ENCODE results near the gene CEP162.
"Not testable (repeated sequence)": the region's sequence is repeated elsewhere in the genome, so short reads cannot be mapped to it uniquely, and the experiment has no call there.

Gene CEP162

GRCh38 chr6:84141521-84141920, 85.9 kb downstream of the CEP162 start:
- DNase-seq (ENCODE audit: low read depth) = no peak

- DNase-seq (ENCODE audit: low read depth) = no peak
These were observed 88.1 kb downstream of the CEP162 start for GRCh38 chr6:84139311-84139710.

- no peak for DNase-seq (ENCODE audit: low read depth)
These were observed 89.4 kb downstream of the CEP162 start for GRCh38 chr6:84137989-84138575.

GRCh38 chr6:84137051-84137375, 90.4 kb downstream of the CEP162 start:
- no peak for DNase-seq (ENCODE audit: low read depth)

- no peak for DNase-seq (ENCODE audit: low read depth)
These were observed 90.9 kb downstream of the CEP162 start for GRCh38 chr6:84136364-84137050.

- no peak for DNase-seq (ENCODE audit: low read depth)
These were observed 92.2 kb downstream of the CEP162 start for GRCh38 chr6:84135291-84135690.

- not testable (repeated sequence) for DNase-seq (ENCODE audit: low read depth)
These were observed 94.1 kb downstream of the CEP162 start for GRCh38 chr6:84133385-84133784.

- DNase-seq (ENCODE audit: low read depth) = not testable (repeated sequence)
These were observed 97.9 kb downstream of the CEP162 start for GRCh38 chr6:84129588-84129987.

GRCh38 chr6:84123186-84123585, 104.3 kb downstream of the CEP162 start:
- DNase-seq (ENCODE audit: low read depth) = no peak

GRCh38 chr6:84119277-84119676, 108.2 kb downstream of the CEP162 start:
- DNase-seq (ENCODE audit: low read depth) = no peak

GRCh38 chr6:84118191-84118590, 109.3 kb downstream of the CEP162 start:
- no peak for DNase-seq (ENCODE audit: low read depth)

- not testable (repeated sequence) for DNase-seq (ENCODE audit: low read depth)
These were observed 112.4 kb downstream of the CEP162 start for GRCh38 chr6:84114933-84115594.

GRCh38 chr6:84111351-84111750, 116.1 kb downstream of the CEP162 start:
- DNase-seq (ENCODE audit: low read depth) = not testable (repeated sequence)

GRCh38 chr6:84107495-84107894, 119.9 kb downstream of the CEP162 start:
- DNase-seq (ENCODE audit: low read depth) = no peak

GRCh38 chr6:84105215-84105924, 122.1 kb downstream of the CEP162 start:
- not testable (repeated sequence) for DNase-seq (ENCODE audit: low read depth)

GRCh38 chr6:84103029-84103428, 124.4 kb downstream of the CEP162 start:
- no peak for DNase-seq (ENCODE audit: low read depth)

- DNase-seq (ENCODE audit: low read depth) = no peak
These were observed 132.3 kb downstream of the CEP162 start for GRCh38 chr6:84095156-84095555.

GRCh38 chr6:84093441-84094435, 133.7 kb downstream of the CEP162 start:
- no peak for DNase-seq (ENCODE audit: low read depth)

- no peak for DNase-seq (ENCODE audit: low read depth)
These were observed 137.9 kb downstream of the CEP162 start for GRCh38 chr6:84089552-84089951.

GRCh38 chr6:84089081-84089480, 138.4 kb downstream of the CEP162 start:
- no peak for DNase-seq (ENCODE audit: low read depth)

GRCh38 chr6:84086545-84087429, 140.7 kb downstream of the CEP162 start:
- DNase-seq (ENCODE audit: low read depth) = no peak

Measured in CMK (cell line).